ENCODE results near the gene ARHGAP15.

DNA sequence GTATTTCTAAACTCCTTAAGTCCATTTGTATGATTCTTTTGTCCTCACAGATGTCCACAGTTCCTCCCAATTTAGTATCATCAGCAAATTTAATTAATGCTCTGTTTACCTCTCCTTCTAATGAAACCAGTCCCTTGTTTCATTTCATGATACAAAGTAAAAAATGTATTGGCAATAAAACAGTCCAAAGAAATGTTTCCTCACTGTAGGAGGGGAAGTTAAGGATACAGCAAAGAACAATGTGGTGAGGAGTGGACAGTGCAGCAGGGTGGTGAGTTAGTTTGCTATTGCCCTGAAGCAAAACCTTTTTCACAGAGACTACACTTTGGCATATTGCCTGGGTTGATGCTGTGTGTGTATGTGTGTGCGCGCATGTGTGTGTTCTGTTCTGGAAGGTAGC is 401.5 kb downstream of the ARHGAP15 start:
- TF ChIP-seq EZH2 (IDR thresholded peaks at IDR 0.05; ENCODE audit: low read depth), result no peak
- no peak for TF ChIP-seq CTCF (conservative IDR thresholded peaks at IDR 0.05)
